HEK293 (cell line): Measurements from ENCODE around the gene CSRP1.

Experiments used
- HOXC10 ChIP-seq: sonication (generic); formaldehyde crosslinking; IDR thresholded peaks from 2 replicates; pipeline ENCODE4 v1.8.1; 2023; ENCODE audit warnings: mild to moderate bottlenecking, missing genetic modification reagents
- KLF17 ChIP-seq: fragments of 450-650 bp; formaldehyde crosslinking; IDR thresholded peaks from 2 replicates; pipeline ENCODE4 v1.5.1; 2016; ENCODE audit warnings: missing biosample characterization, missing genetic modification characterization
- PRDM10 ChIP-seq: fragments of 450-650 bp; formaldehyde crosslinking; IDR thresholded peaks from 2 replicates; pipeline ENCODE4 v1.5.1; 2016; ENCODE audit warnings: missing biosample characterization, missing genetic modification characterization
- REPIN1 ChIP-seq: fragments of 450-650 bp; formaldehyde crosslinking; IDR thresholded peaks from 2 replicates; pipeline ENCODE4 v1.5.1; 2017; ENCODE audit warnings: missing biosample characterization, missing genetic modification characterization, low read depth
- SP7 ChIP-seq: fragments of 450-650 bp; formaldehyde crosslinking; IDR thresholded peaks from 2 replicates; pipeline ENCODE4 v1.5.1; 2016; ENCODE audit warnings: missing biosample characterization, missing genetic modification characterization
- ZBTB17 ChIP-seq: fragments of 450-650 bp; formaldehyde crosslinking; IDR thresholded peaks from 2 replicates; pipeline ENCODE4 v1.5.1; 2016; ENCODE audit warnings: missing biosample characterization, missing genetic modification characterization
- ZFP37 ChIP-seq: fragments of 450-650 bp; formaldehyde crosslinking; IDR thresholded peaks from 2 replicates; pipeline ENCODE4 v1.5.1; 2016; ENCODE audit warnings: missing biosample characterization, missing genetic modification characterization
- ZFP69B ChIP-seq: fragments of 450-650 bp; formaldehyde crosslinking; IDR thresholded peaks from 2 replicates; pipeline ENCODE4 v1.5.1; 2016; ENCODE audit warnings: missing biosample characterization, missing genetic modification characterization
- ZIC2 ChIP-seq: fragments of 450-650 bp; formaldehyde crosslinking; IDR thresholded peaks from 2 replicates; pipeline ENCODE4 v1.5.1; 2016; ENCODE audit warnings: missing biosample characterization, missing genetic modification characterization
- ZNF10 ChIP-seq: fragments of 450-650 bp; formaldehyde crosslinking; IDR thresholded peaks from 2 replicates; pipeline ENCODE4 v1.5.1; 2017; ENCODE audit warnings: missing biosample characterization, missing genetic modification characterization
- ZNF214 ChIP-seq: fragments of 450-650 bp; formaldehyde crosslinking; IDR thresholded peaks from 2 replicates; pipeline ENCODE4 v1.5.1; 2017; ENCODE audit warnings: missing biosample characterization, mild to moderate bottlenecking, missing genetic modification characterization, borderline replicate concordance
- ZNF280D ChIP-seq: fragments of 450-650 bp; formaldehyde crosslinking; IDR thresholded peaks from 2 replicates; pipeline ENCODE4 v1.5.1; 2016; ENCODE audit warnings: missing biosample characterization, missing genetic modification characterization
- ZNF529 ChIP-seq: fragments of 450-650 bp; formaldehyde crosslinking; IDR thresholded peaks from 2 replicates; pipeline ENCODE4 v1.5.1; 2017; ENCODE audit warnings: missing genetic modification characterization, missing biosample characterization; ENCODE audit not compliant: insufficient replicate concordance
- ZNF544 ChIP-seq: fragments of 450-650 bp; formaldehyde crosslinking; IDR thresholded peaks from 2 replicates; pipeline ENCODE4 v1.5.0; 2017; ENCODE audit warnings: missing biosample characterization, missing genetic modification characterization
- ZNF596 ChIP-seq: fragments of 450-650 bp; IDR thresholded peaks from 2 replicates; pipeline ENCODE4 v1.5.0; 2018; ENCODE audit warnings: missing biosample characterization, mild to moderate bottlenecking, missing genetic modification characterization, moderate library complexity
- ZNF600 ChIP-seq: fragments of 450-650 bp; formaldehyde crosslinking; IDR thresholded peaks from 2 replicates; pipeline ENCODE4 v1.5.1; 2016; ENCODE audit warnings: missing biosample characterization, missing genetic modification characterization
- ZNF629 ChIP-seq: fragments of 450-650 bp; formaldehyde crosslinking; IDR thresholded peaks from 2 replicates; pipeline ENCODE4 v1.5.1; 2017; ENCODE audit warnings: missing biosample characterization, missing genetic modification characterization
- ZNF664 ChIP-seq: fragments of 450-650 bp; formaldehyde crosslinking; IDR thresholded peaks from 2 replicates; pipeline ENCODE4 v1.5.1; 2016; ENCODE audit warnings: missing biosample characterization, missing genetic modification characterization
- ZSCAN5A ChIP-seq: fragments of 450-650 bp; formaldehyde crosslinking; IDR thresholded peaks from 2 replicates; pipeline ENCODE4 v1.5.1; 2016; ENCODE audit warnings: missing biosample characterization, missing genetic modification characterization
- TF ChIP-seq, protein P1 (sequence below): fragments of 450-650 bp; formaldehyde crosslinking; IDR thresholded peaks from 2 replicates; pipeline ENCODE4 v1.5.1; 2016; ENCODE audit warnings: missing biosample characterization, missing genetic modification characterization
- TF ChIP-seq, protein P2 (sequence below): fragments of 450-650 bp; formaldehyde crosslinking; IDR thresholded peaks from 2 replicates; pipeline ENCODE4 v1.5.1; 2016; ENCODE audit warnings: missing biosample characterization, missing genetic modification characterization
- TF ChIP-seq, protein P3 (sequence below): sonication (generic); formaldehyde crosslinking; IDR thresholded peaks from 2 replicates; pipeline ENCODE4 v1.8.1; 2022; ENCODE audit warnings: mild to moderate bottlenecking, moderate library complexity, missing genetic modification reagents

The CSRP1 gene

GRCh38 chr1:201456499-201457309, 50.2 kb downstream of the CSRP1 start (continued):
- TF ChIP-seq, protein P1, sequence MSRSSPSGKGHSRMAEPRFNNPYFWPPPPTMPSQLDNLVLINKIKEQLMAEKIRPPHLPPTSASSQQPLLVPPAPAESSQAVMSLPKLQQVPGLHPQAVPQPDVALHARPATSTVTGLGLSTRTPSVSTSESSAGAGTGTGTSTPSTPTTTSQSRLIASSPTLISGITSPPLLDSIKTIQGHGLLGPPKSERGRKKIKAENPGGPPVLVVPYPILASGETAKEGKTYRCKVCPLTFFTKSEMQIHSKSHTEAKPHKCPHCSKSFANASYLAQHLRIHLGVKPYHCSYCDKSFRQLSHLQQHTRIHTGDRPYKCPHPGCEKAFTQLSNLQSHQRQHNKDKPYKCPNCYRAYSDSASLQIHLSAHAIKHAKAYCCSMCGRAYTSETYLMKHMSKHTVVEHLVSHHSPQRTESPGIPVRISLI (tag by site-specific recombination), result no peak
- TF ChIP-seq, protein P2, sequence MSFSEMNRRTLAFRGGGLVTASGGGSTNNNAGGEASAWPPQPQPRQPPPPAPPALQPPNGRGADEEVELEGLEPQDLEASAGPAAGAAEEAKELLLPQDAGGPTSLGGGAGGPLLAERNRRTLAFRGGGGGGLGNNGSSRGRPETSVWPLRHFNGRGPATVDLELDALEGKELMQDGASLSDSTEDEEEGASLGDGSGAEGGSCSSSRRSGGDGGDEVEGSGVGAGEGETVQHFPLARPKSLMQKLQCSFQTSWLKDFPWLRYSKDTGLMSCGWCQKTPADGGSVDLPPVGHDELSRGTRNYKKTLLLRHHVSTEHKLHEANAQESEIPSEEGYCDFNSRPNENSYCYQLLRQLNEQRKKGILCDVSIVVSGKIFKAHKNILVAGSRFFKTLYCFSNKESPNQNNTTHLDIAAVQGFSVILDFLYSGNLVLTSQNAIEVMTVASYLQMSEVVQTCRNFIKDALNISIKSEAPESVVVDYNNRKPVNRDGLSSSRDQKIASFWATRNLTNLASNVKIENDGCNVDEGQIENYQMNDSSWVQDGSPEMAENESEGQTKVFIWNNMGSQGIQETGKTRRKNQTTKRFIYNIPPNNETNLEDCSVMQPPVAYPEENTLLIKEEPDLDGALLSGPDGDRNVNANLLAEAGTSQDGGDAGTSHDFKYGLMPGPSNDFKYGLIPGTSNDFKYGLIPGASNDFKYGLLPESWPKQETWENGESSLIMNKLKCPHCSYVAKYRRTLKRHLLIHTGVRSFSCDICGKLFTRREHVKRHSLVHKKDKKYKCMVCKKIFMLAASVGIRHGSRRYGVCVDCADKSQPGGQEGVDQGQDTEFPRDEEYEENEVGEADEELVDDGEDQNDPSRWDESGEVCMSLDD (tag by site-specific recombination), result no peak
- peak; percentile 79; the same call in 1 of the 2 replicates for TF ChIP-seq ZNF600 (tag by site-specific recombination)
- TF ChIP-seq PRDM10 (tag by site-specific recombination), result no peak
- no peak for TF ChIP-seq ZSCAN5A (tag by site-specific recombination)
- no peak for TF ChIP-seq ZFP69B
- no peak for TF ChIP-seq SP7 (tag by site-specific recombination)
- TF ChIP-seq REPIN1 (tag by site-specific recombination), result no peak
- TF ChIP-seq, protein P3, sequence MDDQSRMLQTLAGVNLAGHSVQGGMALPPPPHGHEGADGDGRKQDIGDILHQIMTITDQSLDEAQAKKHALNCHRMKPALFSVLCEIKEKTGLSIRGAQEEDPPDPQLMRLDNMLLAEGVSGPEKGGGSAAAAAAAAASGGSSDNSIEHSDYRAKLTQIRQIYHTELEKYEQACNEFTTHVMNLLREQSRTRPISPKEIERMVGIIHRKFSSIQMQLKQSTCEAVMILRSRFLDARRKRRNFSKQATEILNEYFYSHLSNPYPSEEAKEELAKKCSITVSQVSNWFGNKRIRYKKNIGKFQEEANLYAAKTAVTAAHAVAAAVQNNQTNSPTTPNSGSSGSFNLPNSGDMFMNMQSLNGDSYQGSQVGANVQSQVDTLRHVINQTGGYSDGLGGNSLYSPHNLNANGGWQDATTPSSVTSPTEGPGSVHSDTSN (CRISPR knock-in tag), result no peak
- no peak for TF ChIP-seq ZNF596
- TF ChIP-seq ZNF10 (tag by site-specific recombination), result peak; percentile 95
- TF ChIP-seq ZNF529, result no peak
- TF ChIP-seq ZFP37 (tag by site-specific recombination), result 0 out of 2 replicates have a peak, but pooled peaks have one; percentile 32
- no peak for TF ChIP-seq ZNF544
- TF ChIP-seq ZIC2, result no peak
- TF ChIP-seq ZNF664 (tag by site-specific recombination), result no peak
- peak; percentile 82 for TF ChIP-seq ZNF629
- no peak for TF ChIP-seq HOXC10 (CRISPR knock-in tag)
- TF ChIP-seq ZNF280D (tag by site-specific recombination), result no peak
- TF ChIP-seq ZBTB17, result peak; percentile 41; the same call in 1 of the 2 replicates
- TF ChIP-seq KLF17 (tag by site-specific recombination), result no peak
- TF ChIP-seq ZNF214 (tag by site-specific recombination), result no peak
- TF ChIP-seq, all 188 proteins: peak for 16
